Ammon's horn (tissue), 1 donor: Measurements from ENCODE around the gene RPL4.
"Not testable (repeated sequence)": the region's sequence is repeated elsewhere in the genome, so short reads cannot be mapped to it uniquely, and the experiment has no call there.

Experiments used
- DNase-seq: peaks from one replicate; pipeline ENCODE4 v3.0.0-alpha.2; 2016; ENCODE audit warnings: low spot score

The RPL4 gene

DNA sequence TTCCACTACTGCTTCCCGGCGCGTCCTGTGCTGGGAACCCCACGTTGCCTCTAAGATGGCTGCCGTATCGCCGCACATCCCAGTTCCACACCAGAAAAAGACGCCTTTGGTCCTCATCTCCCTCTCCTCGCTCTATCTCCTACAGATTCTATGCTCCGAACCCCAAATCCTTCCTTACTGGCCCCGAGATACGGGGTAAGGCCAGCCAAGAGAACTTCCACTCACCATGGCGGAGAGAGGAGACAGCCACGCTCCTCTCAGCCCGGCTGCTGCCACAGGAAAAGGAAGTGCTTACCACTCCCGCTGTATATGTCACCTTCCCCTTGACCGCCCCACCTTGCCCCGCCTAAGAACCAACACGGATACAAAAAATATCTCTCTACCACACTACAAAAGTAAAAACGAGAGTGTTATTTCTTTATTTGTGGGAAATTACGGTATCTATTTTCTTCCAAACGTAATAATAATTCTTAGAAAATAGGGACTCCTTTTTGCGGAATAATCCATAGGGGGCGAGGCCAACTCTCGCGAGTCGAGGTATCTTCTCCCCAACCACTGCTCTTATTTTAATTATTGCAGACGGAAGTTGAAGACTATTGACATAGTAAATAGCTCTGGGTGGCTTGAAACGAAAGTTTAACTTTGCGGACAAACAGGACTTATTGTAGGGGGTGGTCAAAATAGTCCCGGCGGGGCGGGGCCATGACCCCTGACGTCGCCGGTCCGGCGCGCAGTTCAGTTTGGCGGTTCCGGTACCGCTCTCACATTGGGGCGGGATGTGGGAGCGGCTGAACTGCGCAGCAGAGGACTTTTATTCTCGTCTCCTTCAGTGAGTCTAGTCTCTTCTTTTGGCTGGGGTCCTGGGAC lies at the start of gene RPL4, which contains the start of gene ZWILCH:
TSS of gene RPL4 (minus strand) at position 293 of the 867 bp plus-strand sequence. CDS start at position 228, 65 bp downstream.
TSS of gene ZWILCH (plus strand) at position 764 of the 867 bp plus-strand sequence. CDS start at position 777, 13 bp downstream.
- DNase-seq: peak; percentile 83

DNA sequence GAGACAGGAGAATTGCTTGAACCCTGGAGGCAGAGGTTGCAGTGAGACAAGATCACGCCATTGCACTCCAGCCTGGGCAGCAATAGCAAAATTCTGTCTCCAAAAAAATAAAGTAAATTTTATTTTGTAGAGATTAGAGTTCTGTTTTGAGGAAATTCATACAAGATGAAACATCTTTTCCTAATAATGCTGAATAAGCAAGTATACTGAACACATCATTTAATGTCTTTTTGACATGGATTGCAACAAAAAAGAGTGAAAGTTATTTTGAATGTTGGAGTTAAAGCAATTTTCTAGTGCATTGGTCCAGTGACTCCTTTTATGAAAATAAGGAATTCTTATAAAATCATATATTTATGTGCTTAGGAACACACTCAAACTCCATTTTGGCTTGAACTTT lies 40.6 kb upstream of the RPL4 start:
- no peak for DNase-seq

DNA sequence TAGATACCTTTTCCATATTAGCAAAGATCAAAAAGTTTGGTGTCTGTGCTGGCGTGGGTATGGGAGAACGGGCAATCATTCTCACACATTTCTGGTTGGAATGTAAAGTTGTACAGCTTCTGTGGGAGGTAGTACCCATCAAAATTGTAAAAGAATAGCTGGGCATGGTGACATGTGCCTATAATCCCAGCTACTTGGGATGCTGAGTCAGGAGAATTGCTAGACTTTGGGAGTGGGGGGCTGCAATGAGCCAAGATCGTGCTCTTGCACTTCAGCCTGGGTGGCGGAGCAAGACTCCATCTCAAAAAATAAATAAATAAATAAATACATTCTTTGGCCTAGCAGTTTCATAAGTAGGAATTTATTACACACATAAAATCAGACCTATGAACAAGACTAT lies 38.2 kb upstream of the RPL4 start:
- DNase-seq: no peak

GRCh38 chr15:66535056-66535455 lies 30.4 kb upstream of the RPL4 start:
- DNase-seq: no peak

DNA sequence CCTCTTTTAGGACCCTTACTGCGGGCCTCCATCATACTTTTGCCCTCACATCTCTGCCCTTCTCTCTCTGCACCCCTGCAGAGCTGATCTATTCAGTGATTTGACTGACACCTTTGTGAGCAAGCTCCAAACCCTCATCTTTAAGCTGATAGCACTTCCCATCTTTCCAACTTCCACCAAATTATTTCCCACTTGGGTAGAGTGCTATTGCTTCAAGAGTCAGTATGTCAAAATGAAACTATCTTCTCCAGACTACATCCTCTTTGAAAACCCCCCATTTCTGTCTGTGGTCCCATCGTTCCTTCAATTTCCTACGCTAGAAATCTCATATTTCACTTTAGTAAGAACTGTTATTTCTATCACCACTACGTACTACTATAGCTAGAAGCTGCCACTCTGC lies 20.2 kb upstream of the RPL4 start:
- DNase-seq: peak; percentile 6

DNA sequence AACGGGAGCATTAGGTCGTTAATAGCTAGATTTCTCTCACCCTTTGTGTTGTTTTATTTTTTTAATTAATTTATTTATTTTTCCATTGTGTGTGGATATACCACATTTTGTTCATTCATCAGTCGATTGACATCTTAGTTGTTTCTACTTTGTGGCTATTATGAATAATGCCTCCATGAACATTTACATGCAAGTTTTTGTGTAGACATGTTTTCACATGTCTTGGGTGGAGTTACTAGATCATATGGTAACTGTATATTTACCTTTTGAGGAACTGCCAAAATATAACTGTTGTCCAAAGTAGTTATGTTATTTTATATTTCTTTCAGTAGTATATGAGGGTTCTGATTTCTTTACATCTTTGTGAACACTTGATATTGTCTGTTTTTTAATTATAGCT lies 19.3 kb upstream of the RPL4 start:
- no peak for DNase-seq

GRCh38 chr15:66515901-66516322 lies 11.3 kb upstream of the RPL4 start:
- DNase-seq: no peak

DNA sequence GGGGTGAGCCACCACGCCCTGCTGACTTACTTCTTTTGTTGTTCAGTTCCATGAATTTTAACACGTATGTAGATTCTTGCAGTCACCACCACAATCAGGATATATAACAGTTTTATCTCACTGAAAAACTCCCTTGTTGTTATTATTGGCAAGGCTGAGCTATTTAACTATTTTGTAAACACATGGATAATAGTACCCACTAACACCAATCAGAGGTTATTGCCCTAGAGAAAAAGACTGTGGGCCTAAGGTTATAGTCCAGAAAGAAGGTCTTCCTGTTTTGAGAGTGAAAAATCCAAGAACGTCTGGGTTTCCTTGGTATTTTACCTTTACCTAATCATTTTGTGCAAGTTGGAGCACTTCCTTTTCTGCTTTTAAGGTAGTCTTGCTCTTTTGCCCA lies 9.9 kb upstream of the RPL4 start:
- DNase-seq: no peak

DNA sequence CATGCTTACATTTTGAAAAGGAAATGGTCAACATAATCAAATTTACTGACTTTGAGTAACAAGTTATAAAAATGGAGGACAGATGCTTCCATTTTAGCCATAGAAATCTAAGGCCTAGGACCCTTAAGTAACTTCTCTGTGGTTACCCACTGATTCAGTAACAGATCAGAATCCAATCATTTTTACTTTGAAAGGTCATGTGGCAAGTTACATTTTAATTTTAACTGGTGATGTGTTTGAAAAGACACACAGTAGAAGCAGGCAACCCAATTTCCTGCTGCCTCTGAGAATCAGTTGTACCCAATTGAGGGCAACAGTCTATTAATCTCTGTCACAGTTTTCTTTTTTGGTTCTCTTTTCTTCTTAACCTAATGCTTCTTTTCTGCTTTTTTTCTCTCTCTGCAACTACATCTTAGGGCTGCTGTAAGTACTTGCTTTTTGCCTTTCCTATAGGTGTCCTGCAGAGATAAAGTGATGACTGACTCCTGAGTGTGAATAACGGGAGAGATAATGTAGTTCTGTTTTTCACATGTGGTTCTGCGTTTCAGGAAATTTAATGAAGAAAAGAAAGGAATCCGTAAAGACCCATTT lies 3.7 kb upstream of the RPL4 start:
- no peak for DNase-seq

DNA sequence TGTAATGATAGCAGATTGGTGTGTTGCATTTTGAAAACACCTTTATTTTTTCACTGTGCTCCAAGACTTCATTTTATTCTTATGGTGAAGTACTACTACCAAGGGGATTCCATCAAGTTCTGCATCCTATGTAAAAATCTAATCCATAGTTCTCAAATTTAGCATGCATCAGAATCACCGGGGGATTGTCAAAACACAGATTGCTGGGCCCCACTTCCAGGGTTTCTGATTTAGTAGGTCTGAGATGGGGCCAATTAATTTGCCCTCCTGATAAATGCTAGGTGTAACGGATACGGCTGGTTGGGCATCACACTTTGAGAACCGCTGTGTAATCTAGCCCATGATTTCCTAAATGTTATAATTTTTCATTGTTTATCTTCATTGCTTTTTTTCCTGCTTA lies 1.2 kb upstream of the RPL4 start:
- DNase-seq: no peak

- no peak for DNase-seq
Observed at GRCh38 chr15:66505430-66505811, 766 bp upstream of the RPL4 start.

DNA sequence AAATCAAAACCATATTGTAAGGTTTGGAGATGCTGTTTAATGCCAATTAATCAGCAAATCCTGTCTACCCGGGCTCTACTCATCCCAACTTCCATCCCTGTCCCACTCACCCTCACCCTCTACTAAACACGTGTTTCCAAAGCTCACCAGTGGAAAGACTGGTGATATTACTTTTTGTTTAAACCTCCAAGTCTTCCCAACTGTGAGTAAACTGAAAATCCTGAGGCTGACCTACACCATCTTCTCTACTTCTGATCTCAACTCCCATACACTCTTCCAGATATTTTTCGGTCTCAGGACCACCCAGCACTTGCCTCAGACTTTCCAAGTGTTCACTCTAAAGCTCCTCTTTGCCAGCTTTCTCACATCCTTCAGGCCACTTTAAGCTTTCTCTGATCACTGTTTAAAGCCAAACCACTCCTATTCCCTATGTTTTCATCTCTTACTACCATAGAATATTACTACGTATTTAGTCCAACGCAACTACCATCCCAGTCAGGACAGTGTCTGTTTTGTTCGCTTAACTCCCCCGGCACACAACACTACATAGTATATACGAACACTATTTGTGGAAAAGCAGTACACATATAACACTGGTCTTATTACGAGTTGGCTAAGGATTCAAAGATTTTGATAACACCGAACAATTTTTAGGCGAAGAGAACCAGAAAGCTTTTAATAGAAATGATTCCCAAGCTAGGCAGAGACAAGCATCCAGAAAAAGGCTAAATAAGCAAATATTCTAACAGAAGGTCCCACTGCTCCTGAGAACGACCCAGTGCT lies 684 bp downstream of the RPL4 start:
- no peak for DNase-seq

DNA sequence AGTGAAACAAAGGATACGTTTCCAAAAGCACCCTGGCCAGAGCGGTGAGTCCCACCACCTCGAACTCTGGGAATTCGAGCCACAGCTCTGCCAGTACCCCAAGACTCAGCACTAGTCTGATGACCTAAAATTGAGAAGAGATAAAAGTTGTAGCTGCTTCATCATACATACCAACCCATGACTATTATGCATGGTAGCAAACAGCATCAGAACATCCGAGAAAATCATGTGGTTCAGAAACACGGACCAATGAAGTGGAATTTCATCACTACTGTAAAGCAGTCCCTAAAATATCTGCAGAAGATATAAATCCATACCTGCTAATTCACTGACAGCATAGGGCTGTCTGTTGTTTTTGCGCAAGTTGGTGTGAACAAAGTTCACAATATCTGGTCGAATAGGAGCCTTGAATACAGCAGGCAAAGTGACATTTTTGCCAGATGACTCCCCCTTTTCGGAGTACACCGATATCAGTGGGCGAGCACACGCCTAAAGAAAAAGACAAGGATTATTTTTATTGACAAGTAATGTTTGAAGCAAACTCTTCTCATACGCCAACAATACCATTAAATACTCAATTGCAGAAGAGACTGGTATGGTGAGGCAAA lies 1.5 kb downstream of the RPL4 start:
- not testable (repeated sequence) for DNase-seq

- DNase-seq: no peak
Observed at GRCh38 chr15:66502491-66502890, 2.2 kb downstream of the RPL4 start.

DNA sequence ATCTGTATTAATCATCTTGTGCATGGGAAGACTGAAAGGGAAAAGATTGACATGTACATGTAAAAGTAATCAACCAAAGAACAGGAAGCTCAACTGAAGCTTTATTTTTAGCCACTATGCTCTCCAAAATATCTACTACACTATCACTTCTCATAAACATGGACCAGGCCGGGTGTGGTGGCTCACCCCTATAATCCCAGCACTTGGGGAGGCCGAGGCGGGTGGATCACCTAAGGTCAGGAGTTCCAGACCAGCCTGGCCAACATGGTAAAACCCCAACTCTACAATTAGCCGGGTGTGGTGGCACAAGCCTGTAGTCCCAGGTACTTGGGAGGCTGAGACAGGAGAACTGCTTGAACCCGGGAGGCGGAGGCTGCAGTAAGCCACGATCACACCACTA lies 4.3 kb downstream of the RPL4 start:
- DNase-seq: not testable (repeated sequence)

GRCh38 chr15:66498501-66499386 lies 5.9 kb downstream of the RPL4 start:
- no peak for DNase-seq

- DNase-seq: peak; percentile 94
Observed at GRCh38 chr15:66497502-66498455, 6.9 kb downstream of the RPL4 start, which contains the start of gene SNAPC5. Gene SNAPC5 (minus strand): TSS chr15:66497762. CDS start chr15:66497731, 31 bp downstream.

GRCh38 chr15:66496951-66497501 lies 7.6 kb downstream of the RPL4 start:
- DNase-seq: no peak

GRCh38 chr15:66494262-66494661 lies 10.4 kb downstream of the RPL4 start:
- no peak for DNase-seq

GRCh38 chr15:66491846-66492245 lies 12.8 kb downstream of the RPL4 start:
- DNase-seq: no peak
